Glutamatergic neuron (in vitro differentiated cells): ENCODE results near the gene RASSF7. TPM values are rescaled to one million over a fixed set of nuclear protein-coding genes. Genes with fewer than 3 reads are reported as not detected.

Source experiments
- DNase-seq: peaks from one replicate; pipeline ENCODE4 v3.0.0; 2022
- H3K27ac Mint-ChIP-seq: one replicate; pipeline ENCODE4 v1.8.0; 2020; ENCODE audit warnings: mild to moderate bottlenecking, mixed read lengths, inconsistent platforms; ENCODE audit not compliant: unreplicated experiment
- H3K27me3 Mint-ChIP-seq: one replicate; pipeline ENCODE4 v1.8.0; 2020; ENCODE audit warnings: mild to moderate bottlenecking, moderate library complexity, mixed read lengths, inconsistent platforms; ENCODE audit not compliant: unreplicated experiment
- H3K36me3 Mint-ChIP-seq: one replicate; pipeline ENCODE4 v1.8.0; 2020; ENCODE audit warnings: mild to moderate bottlenecking, mixed read lengths, inconsistent platforms; ENCODE audit not compliant: unreplicated experiment
- H3K4me1 Mint-ChIP-seq: one replicate; pipeline ENCODE4 v1.8.0; 2020; ENCODE audit warnings: mild to moderate bottlenecking, low read depth, mixed read lengths, inconsistent platforms; ENCODE audit not compliant: unreplicated experiment
- H3K4me3 Mint-ChIP-seq: one replicate; pipeline ENCODE4 v1.8.0; 2020; ENCODE audit warnings: mild to moderate bottlenecking, mixed read lengths, inconsistent platforms; ENCODE audit not compliant: unreplicated experiment
- H3K9me3 Mint-ChIP-seq: one replicate; pipeline ENCODE4 v1.8.0; 2020; ENCODE audit warnings: mild to moderate bottlenecking, moderate library complexity, mixed read lengths, inconsistent platforms; ENCODE audit not compliant: unreplicated experiment
- total RNA-seq: library from RNA; stranded (reverse); fragmentation: NEBNext Ultra II Directional; extraction: Animal tissue kit (Norgen Biotek cat#: 25700); gene quantifications from one replicate; pipeline ENCODE4 v1.2.1, GENCODE V29; 2021; ENCODE audit not compliant: unreplicated experiment
- TF ChIP-seq, protein P1 (sequence below): fragments of 200-600 bp; sonication (generic); IDR thresholded peaks from one replicate; pipeline ENCODE4 v1.5.0; 2021; ENCODE audit not compliant: partially characterized antibody, unreplicated experiment

RASSF7 gene
- total RNA-seq, 1 donor from 2014 or later: 9.4 TPM

DNA sequence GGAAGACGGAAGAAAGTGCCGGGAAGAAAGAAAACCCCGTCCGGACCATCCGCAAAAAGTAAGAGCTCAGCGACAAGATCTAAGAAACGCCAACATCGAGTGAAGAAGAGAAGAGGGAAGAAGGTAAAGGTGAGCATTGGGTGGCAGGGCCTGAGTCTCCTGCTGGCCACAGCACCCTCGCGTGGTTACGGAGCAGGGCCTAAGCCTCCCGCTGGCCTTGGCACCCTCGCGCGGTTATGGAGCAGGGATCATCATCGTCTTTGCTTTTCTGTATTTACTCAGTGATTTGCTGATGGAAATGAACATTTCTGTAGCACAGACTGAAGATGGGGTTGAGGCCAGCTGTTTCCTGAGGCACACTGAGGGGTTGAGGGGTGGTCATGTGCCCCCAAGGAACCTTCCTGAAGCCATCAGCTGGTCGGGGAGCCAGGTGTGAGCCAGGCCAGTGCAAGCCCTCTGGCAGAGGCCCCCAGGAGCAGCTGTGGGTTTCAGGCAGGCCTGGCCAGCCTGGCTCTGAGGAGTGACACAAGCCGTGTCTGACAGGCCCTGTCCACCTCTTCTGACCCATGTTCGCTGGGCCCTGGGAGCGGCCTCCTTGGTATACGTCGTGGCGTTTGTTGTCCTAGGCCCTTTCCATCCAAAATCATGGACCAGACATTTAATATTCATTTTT is 40.9 kb downstream of the RASSF7 start:
- no peak overlapping the region for H3K27ac Mint-ChIP-seq
- no peak for DNase-seq
- H3K4me3 Mint-ChIP-seq: no peak overlapping the region
- H3K9me3 Mint-ChIP-seq: peaks cover 6% of the 10 kb centered on the region
- H3K4me1 Mint-ChIP-seq: no peaks in the 10 kb centered on the region
- H3K36me3 Mint-ChIP-seq: peaks cover 2% of the 10 kb centered on the region
- TF ChIP-seq, protein P1, sequence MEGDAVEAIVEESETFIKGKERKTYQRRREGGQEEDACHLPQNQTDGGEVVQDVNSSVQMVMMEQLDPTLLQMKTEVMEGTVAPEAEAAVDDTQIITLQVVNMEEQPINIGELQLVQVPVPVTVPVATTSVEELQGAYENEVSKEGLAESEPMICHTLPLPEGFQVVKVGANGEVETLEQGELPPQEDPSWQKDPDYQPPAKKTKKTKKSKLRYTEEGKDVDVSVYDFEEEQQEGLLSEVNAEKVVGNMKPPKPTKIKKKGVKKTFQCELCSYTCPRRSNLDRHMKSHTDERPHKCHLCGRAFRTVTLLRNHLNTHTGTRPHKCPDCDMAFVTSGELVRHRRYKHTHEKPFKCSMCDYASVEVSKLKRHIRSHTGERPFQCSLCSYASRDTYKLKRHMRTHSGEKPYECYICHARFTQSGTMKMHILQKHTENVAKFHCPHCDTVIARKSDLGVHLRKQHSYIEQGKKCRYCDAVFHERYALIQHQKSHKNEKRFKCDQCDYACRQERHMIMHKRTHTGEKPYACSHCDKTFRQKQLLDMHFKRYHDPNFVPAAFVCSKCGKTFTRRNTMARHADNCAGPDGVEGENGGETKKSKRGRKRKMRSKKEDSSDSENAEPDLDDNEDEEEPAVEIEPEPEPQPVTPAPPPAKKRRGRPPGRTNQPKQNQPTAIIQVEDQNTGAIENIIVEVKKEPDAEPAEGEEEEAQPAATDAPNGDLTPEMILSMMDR: no peak
- peaks cover 7% of the 10 kb centered on the region for H3K27me3 Mint-ChIP-seq

DNA sequence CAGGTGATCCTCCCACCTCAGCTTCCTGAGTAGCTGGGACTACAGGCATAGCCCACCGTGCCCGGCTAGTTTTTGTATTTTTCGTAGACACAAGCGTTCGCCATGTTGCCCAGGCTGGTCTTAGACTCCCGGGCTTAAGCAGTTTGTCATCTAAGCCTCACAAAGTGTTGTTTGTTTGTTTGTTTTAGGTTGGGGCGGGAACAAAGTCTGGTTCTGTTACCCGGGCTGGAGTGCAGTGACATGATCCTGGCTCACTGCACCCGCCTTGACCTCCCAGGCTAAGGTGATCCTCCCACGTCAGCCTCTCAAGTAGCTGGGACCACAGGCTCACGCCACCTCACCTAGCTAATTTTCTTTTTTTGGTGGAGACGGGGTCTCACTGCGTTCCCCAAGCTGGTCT is 42.4 kb downstream of the RASSF7 start:
- no peak for DNase-seq
- peaks cover 4% of the 10 kb centered on the region for H3K36me3 Mint-ChIP-seq
- H3K4me1 Mint-ChIP-seq: no peaks in the 10 kb centered on the region
- no peak overlapping the region for H3K27ac Mint-ChIP-seq
- H3K9me3 Mint-ChIP-seq: peaks cover 9% of the 10 kb centered on the region
- H3K27me3 Mint-ChIP-seq: peaks cover 2% of the 10 kb centered on the region
- H3K4me3 Mint-ChIP-seq: no peak overlapping the region
- TF ChIP-seq, protein P1: no peak

DNA sequence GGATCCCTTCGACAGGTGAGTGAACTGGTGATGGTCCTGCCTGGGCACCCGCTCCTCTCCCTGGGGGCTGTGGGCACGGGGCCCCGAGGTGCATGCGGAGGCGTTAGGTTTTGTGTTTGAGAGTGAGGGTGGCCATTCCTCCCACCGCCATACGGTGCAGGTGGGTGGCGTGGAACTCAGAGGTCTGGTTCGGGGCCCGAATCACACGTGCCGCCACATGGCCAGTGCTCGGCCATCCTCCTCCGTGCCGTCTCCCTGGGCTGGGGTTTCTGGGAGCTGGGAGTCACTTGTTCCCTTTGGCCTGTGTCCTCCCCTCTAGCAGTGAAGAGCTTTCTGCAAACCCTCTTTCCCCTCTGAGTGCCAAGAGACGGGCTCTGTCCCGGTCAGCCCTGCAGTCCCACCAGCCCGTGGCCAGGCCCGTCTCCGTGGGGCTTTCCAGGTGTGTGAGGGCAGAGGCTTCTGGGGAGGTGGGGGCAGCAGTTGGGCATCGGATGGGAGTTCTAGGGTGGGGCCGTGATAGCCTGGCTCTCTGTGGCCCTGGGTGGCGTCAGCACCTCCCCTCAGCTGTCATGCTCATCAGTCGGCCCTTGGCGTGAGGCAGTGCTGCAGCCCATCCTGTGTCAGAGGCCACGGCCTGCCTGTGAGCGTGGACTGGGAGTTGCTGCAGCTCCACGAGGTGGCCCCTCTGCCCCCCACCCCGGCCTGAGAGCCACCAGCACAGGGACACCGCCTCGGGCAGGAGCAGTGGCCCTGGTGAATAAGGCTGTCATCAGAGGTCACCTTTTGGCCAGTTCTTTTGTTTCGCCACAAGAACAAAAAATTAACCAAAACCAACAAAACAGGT is 44.7 kb downstream of the RASSF7 start:
- H3K27me3 Mint-ChIP-seq: no peaks in the 10 kb centered on the region
- no peak overlapping the region for H3K4me3 Mint-ChIP-seq
- H3K36me3 Mint-ChIP-seq: peaks cover 4% of the 10 kb centered on the region
- H3K4me1 Mint-ChIP-seq: no peaks in the 10 kb centered on the region
- DNase-seq: no peak
- no peak overlapping the region for H3K27ac Mint-ChIP-seq
- H3K9me3 Mint-ChIP-seq: peaks cover 9% of the 10 kb centered on the region
- TF ChIP-seq, protein P1: no peak

DNA sequence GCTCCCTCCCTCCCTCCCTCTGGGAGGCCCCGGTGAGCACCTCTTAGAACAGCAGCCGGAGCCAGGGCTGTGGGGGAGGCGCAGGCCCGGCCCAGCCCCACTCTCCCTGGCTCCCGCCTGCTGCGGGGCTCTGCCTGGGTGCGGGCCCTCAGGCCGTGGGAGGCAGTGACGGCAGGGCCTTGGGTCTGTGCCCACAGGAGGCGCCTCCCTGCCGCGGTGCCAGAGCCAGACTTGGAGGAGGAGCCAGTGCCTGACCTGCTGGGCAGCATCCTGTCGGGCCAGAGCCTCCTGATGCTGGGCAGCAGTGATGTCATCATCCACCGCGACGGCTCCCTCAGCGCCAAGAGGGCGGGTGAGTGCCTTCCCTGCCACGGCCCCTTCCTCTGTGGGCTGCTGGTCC is 45.5 kb downstream of the RASSF7 start:
- TF ChIP-seq, protein P1: no peak
- H3K9me3 Mint-ChIP-seq: peaks cover 9% of the 10 kb centered on the region
- H3K4me3 Mint-ChIP-seq: no peak overlapping the region
- H3K4me1 Mint-ChIP-seq: peaks cover 1% of the 10 kb centered on the region
- H3K27ac Mint-ChIP-seq: no peak overlapping the region
- peaks cover 2% of the 10 kb centered on the region for H3K27me3 Mint-ChIP-seq
- peaks cover 4% of the 10 kb centered on the region for H3K36me3 Mint-ChIP-seq
- no peak for DNase-seq
